Measurements from ENCODE around the gene PANX1. TPM values are rescaled to one million over a fixed set of nuclear protein-coding genes. Genes with fewer than 3 reads are reported as not detected.

Gene PANX1
- total and polyA plus RNA-seq, 2 donors (not counting 1 experiment from before 2014, with no cell fraction given), result 4.2 to 10.3 TPM

- WGBS (ENCODE audit: insufficient coverage), result 100% methylated on average over 1 of the region's 1 CpG
- no peak overlapping the region for H3K27ac ChIP-seq (ENCODE audit: low read length in 2 of 2)
- peaks cover 0 to 5% of the 10 kb centered on the region in 2 experiments for H3K36me3 ChIP-seq (replicated peaks in 1 of 2; ENCODE audit: control extremely low read depth in 1 of 2, control insufficient read depth in 1 of 2, extremely low read depth in 1 of 2, insufficient read depth in 2 of 2, low read length in 1 of 2)
- no peak overlapping the region for H3K4me3 Mint-ChIP-seq
- TF ChIP-seq CTCF (IDR thresholded peaks at IDR 0.05) (no peak), EZH2 (IDR thresholded peaks at IDR 0.05; ENCODE audit: borderline replicate concordance, insufficient read depth, low read depth, low read length, poor library complexity, severe bottlenecking) (no peak)
- no peaks in the 10 kb centered on the region for H3K4me1 ChIP-seq (ENCODE audit: control insufficient read depth in 2 of 2, insufficient read depth in 2 of 2, low read length in 2 of 2)
- H4K20me1 ChIP-seq (ENCODE audit: control insufficient read depth, insufficient read depth, low read length, poor library complexity, severe bottlenecking), result peaks cover 44% of the 10 kb centered on the region
- H3K9me3 ChIP-seq (ENCODE audit: control extremely low read depth in 1 of 3, control insufficient read depth in 2 of 3, insufficient read depth in 1 of 3, low read length in 2 of 3), result peaks cover 2 to 10% (median 5%) of the 10 kb centered on the region in 3 donors
- no peak overlapping the region for H3K27ac Mint-ChIP-seq
- no peak for DNase-seq
- peaks cover 26% of the 10 kb centered on the region for H3K4me1 Mint-ChIP-seq
- H3K4me3 ChIP-seq (ENCODE audit: control extremely low read depth in 1 of 5, extremely low read depth in 1 of 5, insufficient read depth in 1 of 5, low read depth in 2 of 5, low read length in 4 of 5), result no peak overlapping the region
- ChIA-PET POLR2A (no interaction called here), CTCF (no interaction called here)
- intact Hi-C loops (cut with micrococcal nuclease), result no loop called here
- ATAC-seq (ENCODE audit: low read depth), result no peak
- peaks cover 76% of the 10 kb centered on the region for H3K79me2 ChIP-seq (ENCODE audit: control insufficient read depth, insufficient read depth, low read length)
- no peak overlapping the region for H3K4me2 ChIP-seq (replicated peaks; ENCODE audit: low read depth, low read length, poor library complexity, severe bottlenecking)
- no peak overlapping the region for H3K9ac ChIP-seq (ENCODE audit: low read length)
- H3K27me3 ChIP-seq (replicated peaks in 1 of 4; ENCODE audit: control extremely low read depth in 1 of 4, control insufficient read depth in 3 of 4, insufficient read depth in 4 of 4, low read length in 3 of 4), result no peaks in the 10 kb centered on the region
- no peak overlapping the region for H2AFZ ChIP-seq (ENCODE audit: insufficient read depth, low read depth, low read length, poor library complexity, severe bottlenecking)
- H3K9me3 Mint-ChIP-seq (ENCODE audit: insufficient read depth), result no peaks in the 10 kb centered on the region
- no peaks in the 10 kb centered on the region for H3K27me3 Mint-ChIP-seq
Measured at GRCh38 chr11:94168882-94169281, 40.2 kb downstream of the PANX1 start.

GRCh38 chr11:94169516-94169915, 40.9 kb downstream of the PANX1 start:
- ATAC-seq (ENCODE audit: low read depth), result no peak
- WGBS (ENCODE audit: insufficient coverage), result no CpG with 5 or more reads among the region's 4 CpGs
- POLR2A ChIA-PET, result no interaction called here
- no peak overlapping the region for H3K27ac Mint-ChIP-seq
- Histone ChIP-seq H3K79me2 (ENCODE audit: control insufficient read depth, insufficient read depth, low read length) (peaks cover 70% of the 10 kb centered on the region), H4K20me1 (ENCODE audit: control insufficient read depth, insufficient read depth, low read length, poor library complexity, severe bottlenecking) (peaks cover 46% of the 10 kb centered on the region), H3K4me2 (replicated peaks; ENCODE audit: low read depth, low read length, poor library complexity, severe bottlenecking) (no peak overlapping the region), H3K9ac (ENCODE audit: low read length) (no peak overlapping the region), H2AFZ (ENCODE audit: insufficient read depth, low read depth, low read length, poor library complexity, severe bottlenecking) (no peak overlapping the region), H3K4me3 (ENCODE audit: control extremely low read depth in 1 of 5, extremely low read depth in 1 of 5, insufficient read depth in 1 of 5, low read depth in 2 of 5, low read length in 4 of 5) (no peak overlapping the region), H3K36me3 (replicated peaks in 1 of 2; ENCODE audit: control extremely low read depth in 1 of 2, control insufficient read depth in 1 of 2, extremely low read depth in 1 of 2, insufficient read depth in 2 of 2, low read length in 1 of 2) (peaks cover under 1 to 9% of the 10 kb centered on the region in 2 experiments), H3K27me3 (replicated peaks in 1 of 4; ENCODE audit: control extremely low read depth in 1 of 4, control insufficient read depth in 3 of 4, insufficient read depth in 4 of 4, low read length in 3 of 4) (no peaks in the 10 kb centered on the region), H3K4me1 (ENCODE audit: control insufficient read depth in 2 of 2, insufficient read depth in 2 of 2, low read length in 2 of 2) (no peaks in the 10 kb centered on the region), H3K9me3 (ENCODE audit: control extremely low read depth in 1 of 3, control insufficient read depth in 2 of 3, insufficient read depth in 1 of 3, low read length in 2 of 3) (peaks cover 2 to 10% (median 5%) of the 10 kb centered on the region in 3 donors), H3K27ac (ENCODE audit: low read length in 2 of 2) (no peak overlapping the region)
- H3K4me3 Mint-ChIP-seq, result no peak overlapping the region
- H3K9me3 Mint-ChIP-seq (ENCODE audit: insufficient read depth), result no peaks in the 10 kb centered on the region
- H3K27me3 Mint-ChIP-seq, result no peaks in the 10 kb centered on the region
- no peak for DNase-seq
- H3K4me1 Mint-ChIP-seq, result peaks cover 24% of the 10 kb centered on the region
- intact Hi-C loops (cut with micrococcal nuclease), result no loop called here
- no peak for TF ChIP-seq EZH2 (IDR thresholded peaks at IDR 0.05; ENCODE audit: borderline replicate concordance, insufficient read depth, low read depth, low read length, poor library complexity, severe bottlenecking)
- TF ChIP-seq CTCF (IDR thresholded peaks at IDR 0.05), result no peak
- CTCF ChIA-PET, result no interaction called here

All from B cell (primary cell).